Activated T-cell treated with anti-CD3 and anti-CD28 coated beads, Interleukin-2, amount 50 U/mL, for 4 hours (primary cell): Measurements from ENCODE around the gene BTRC. TPM values are rescaled to one million over a fixed set of nuclear protein-coding genes. Genes with fewer than 3 reads are reported as not detected.

Source experiments
- ATAC-seq, 2 donors: fragments of 200-7000 bp; cut with Tn5 transposase; one replicate each; pipeline ENCODE4 v1.10.0; 2021
- DNase-seq: peaks from one replicate; pipeline ENCODE4 v3.0.0-alpha.2; 2020
- H3K27me3 Mint-ChIP-seq: one replicate; pipeline ENCODE4 v1.8.0; 2021; ENCODE audit warnings: low read depth, mixed read lengths
- H3K36me3 Mint-ChIP-seq: one replicate; pipeline ENCODE4 v1.8.0; 2022; ENCODE audit warnings: mixed read lengths; ENCODE audit not compliant: insufficient read depth
- H3K4me1 Mint-ChIP-seq: one replicate; pipeline ENCODE4 v1.8.0; 2021; ENCODE audit warnings: low read depth, mixed read lengths
- H3K4me3 Mint-ChIP-seq: one replicate; pipeline ENCODE4 v1.8.0; 2021; ENCODE audit warnings: mild to moderate bottlenecking, moderate library complexity, mixed read lengths
- H3K9me3 Mint-ChIP-seq: one replicate; pipeline ENCODE4 v1.8.0; 2021; ENCODE audit warnings: mixed read lengths
- total RNA-seq, 3 donors: library from RNA; stranded (reverse); gene quantifications; one replicate each; pipeline ENCODE4 v1.2.1, GENCODE V29; 2021

Gene BTRC
- total RNA-seq, 3 donors from 2014 or later = 14.2 to 19.5 (median 14.8) TPM

DNA sequence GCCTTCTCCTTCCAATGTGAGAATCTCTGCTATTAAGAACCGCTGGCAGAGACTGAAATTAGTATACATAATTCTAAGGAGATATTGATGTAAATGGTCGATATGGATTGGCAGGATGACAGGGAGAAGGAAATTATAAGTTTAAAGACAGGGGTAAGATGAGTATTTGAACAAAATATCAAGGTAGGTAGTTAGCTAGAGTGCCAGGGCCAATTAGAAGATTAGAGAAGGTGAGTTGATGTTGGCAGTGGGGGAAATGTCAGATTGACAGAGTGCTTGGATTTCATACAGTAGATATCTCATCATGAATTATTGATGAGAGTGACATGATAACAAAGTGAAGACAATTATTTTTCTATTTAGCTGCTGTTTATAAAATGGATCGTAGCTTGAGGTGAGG, 74.1 kb downstream of the BTRC start:
- Mint-ChIP-seq H3K4me1 (no peaks in the 10 kb centered on the region), H3K9me3 (no peaks in the 10 kb centered on the region), H3K4me3 (no peak overlapping the region), H3K36me3 (peaks cover 7% of the 10 kb centered on the region), H3K27me3 (no peaks in the 10 kb centered on the region)
- DNase-seq = no peak
- no peak for ATAC-seq

DNA sequence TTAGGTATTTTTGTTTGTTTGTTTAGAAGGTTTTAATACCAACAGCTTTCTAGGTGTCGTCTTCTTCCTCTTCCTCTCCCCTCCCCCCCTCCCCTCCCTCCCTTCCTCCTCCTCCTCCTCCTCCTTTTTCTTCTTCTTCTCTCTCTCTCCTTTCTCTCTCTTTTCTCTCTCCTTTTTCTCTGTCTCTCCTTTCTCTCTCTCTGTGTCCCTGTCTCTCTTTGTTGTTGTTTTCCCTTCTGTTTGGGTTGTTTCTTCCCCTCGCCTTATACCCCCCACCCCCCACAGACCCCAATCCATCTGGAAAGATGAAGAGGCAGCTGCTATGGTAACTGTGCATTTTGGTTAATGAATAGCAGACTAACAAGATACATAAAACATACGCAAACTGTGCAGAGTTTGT, 75.5 kb downstream of the BTRC start:
- ATAC-seq (no peak), DNase-seq (no peak)
- no peaks in the 10 kb centered on the region for H3K9me3 Mint-ChIP-seq
- H3K36me3 Mint-ChIP-seq = peaks cover 10% of the 10 kb centered on the region
- no peaks in the 10 kb centered on the region for H3K4me1 Mint-ChIP-seq
- no peak overlapping the region for H3K4me3 Mint-ChIP-seq
- no peaks in the 10 kb centered on the region for H3K27me3 Mint-ChIP-seq

DNA sequence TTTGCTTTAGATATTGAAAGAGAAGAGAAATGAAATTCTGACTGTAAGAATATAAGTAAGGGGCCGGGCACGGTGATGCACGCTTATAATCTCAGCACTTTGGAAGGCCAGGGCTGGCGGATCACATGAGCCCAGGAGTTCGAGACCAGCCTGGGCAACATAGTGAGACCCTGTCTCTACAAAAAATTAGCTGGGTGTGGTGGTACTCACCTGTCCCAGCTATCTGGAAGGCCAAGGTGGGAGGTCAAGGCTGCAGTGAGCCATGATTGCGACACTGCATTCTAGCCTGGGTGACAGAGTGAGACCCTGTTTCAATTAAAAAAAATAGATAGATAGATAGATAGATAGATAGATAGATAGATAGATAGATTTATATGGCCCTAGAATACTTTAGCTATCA, 82.3 kb downstream of the BTRC start:
- no peaks in the 10 kb centered on the region for H3K9me3 Mint-ChIP-seq
- H3K4me1 Mint-ChIP-seq = no peaks in the 10 kb centered on the region
- DNase-seq (no peak), ATAC-seq (no peak)
- no peak overlapping the region for H3K4me3 Mint-ChIP-seq
- H3K27me3 Mint-ChIP-seq = no peaks in the 10 kb centered on the region
- peaks cover 7% of the 10 kb centered on the region for H3K36me3 Mint-ChIP-seq

- no peaks in the 10 kb centered on the region for H3K27me3 Mint-ChIP-seq
- DNase-seq = no peak
- H3K4me1 Mint-ChIP-seq = peaks cover 2% of the 10 kb centered on the region
- no peak overlapping the region for H3K4me3 Mint-ChIP-seq
- peaks cover 7% of the 10 kb centered on the region for H3K36me3 Mint-ChIP-seq
- H3K9me3 Mint-ChIP-seq = no peaks in the 10 kb centered on the region
- no peak for ATAC-seq
These were observed 85.0 kb downstream of the BTRC start for GRCh38 chr10:101438881-101439391.

- Mint-ChIP-seq H3K36me3 (no peaks in the 10 kb centered on the region), H3K27me3 (no peaks in the 10 kb centered on the region), H3K4me1 (peaks cover 2% of the 10 kb centered on the region), H3K4me3 (no peak overlapping the region), H3K9me3 (no peaks in the 10 kb centered on the region)
- ATAC-seq = peak; percentile 77 to 87
- DNase-seq = no peak
These were observed 87.8 kb downstream of the BTRC start for GRCh38 chr10:101441541-101442455.

DNA sequence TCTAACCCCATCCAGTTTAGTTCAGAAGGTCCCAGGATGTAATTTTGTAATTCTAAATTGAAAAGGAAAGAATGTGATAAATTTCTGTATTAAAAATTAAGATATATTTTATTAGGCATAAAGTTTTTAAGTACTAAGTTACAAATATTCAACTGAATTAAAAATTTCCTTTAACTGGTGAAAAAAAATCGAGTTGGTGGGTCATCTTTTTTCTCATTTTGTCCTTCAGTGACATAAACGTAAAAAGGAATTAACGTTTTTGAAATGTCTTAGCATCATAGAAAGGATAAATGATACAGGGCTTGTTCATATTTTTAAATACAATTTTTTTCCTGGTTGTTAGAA, 88.5 kb downstream of the BTRC start:
- ATAC-seq (no peak), DNase-seq (no peak)
- peaks cover 2% of the 10 kb centered on the region for H3K4me1 Mint-ChIP-seq
- H3K27me3 Mint-ChIP-seq = no peaks in the 10 kb centered on the region
- H3K4me3 Mint-ChIP-seq = no peak overlapping the region
- no peaks in the 10 kb centered on the region for H3K36me3 Mint-ChIP-seq
- H3K9me3 Mint-ChIP-seq = no peaks in the 10 kb centered on the region

DNA sequence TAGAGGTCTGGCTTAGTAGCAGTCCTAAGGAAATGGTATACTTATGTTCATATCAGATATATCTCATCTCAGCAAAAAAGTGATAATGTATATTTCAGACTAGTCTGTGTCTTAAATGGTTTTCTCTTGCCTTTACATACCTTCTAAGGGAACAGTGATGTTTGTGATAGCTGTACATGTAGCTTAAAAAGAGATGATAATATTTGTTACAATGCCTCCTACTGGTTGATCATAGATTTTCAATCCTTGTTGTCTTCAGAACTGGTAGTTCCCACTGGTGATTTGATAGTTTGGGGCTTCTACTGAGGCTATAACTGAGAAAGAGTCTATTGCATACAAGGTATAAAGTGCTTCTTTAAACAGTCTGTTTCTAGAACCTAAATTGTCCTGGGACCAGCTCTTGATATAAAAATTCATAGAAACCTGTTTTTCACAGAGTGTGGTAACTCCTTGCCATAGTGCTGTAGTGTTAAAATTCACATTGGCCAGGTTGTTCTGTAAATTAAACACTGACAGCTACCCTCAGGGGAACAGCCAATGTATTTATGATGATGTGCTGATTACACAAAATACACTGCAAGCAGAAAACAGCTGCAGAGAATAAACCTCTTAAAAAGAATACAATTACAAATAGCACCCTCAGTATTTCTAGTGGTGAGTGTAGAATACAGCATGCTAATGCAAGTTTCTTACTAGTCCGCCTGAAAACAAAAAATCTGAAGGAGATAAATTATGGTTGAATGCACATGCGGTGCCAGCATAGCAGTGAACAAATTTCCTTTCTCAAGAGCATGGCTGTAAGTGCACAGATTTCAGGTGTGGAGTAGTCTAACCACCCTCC, 90.3 kb downstream of the BTRC start:
- ATAC-seq (no peak), DNase-seq (no peak)
- Mint-ChIP-seq H3K9me3 (no peaks in the 10 kb centered on the region), H3K4me1 (peaks cover 2% of the 10 kb centered on the region), H3K36me3 (no peaks in the 10 kb centered on the region), H3K27me3 (no peaks in the 10 kb centered on the region), H3K4me3 (no peak overlapping the region)

DNA sequence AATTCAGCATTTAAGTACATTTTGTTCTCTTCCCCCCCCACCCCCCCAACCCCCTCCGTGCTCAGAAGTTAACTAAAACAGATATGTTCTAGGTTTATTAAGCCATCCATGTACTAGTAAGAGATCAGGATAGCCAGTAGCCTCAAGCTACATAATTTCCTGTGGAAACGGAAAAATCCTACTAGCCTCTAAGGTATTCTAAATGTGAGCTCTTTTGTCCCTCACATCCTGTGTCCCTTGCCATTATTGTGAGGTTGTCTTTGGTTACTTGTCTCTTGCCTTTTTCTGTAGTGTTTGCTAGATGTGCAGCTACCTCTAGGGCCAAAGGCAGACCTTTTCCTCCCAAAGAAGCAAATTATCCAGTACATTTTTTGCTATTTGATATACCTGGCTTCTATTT, 92.1 kb downstream of the BTRC start:
- DNase-seq (no peak), ATAC-seq (no peak)
- Mint-ChIP-seq H3K4me1 (peaks cover 2% of the 10 kb centered on the region), H3K4me3 (no peak overlapping the region), H3K27me3 (no peaks in the 10 kb centered on the region), H3K36me3 (no peaks in the 10 kb centered on the region), H3K9me3 (no peaks in the 10 kb centered on the region)

- H3K4me3 Mint-ChIP-seq = no peak overlapping the region
These were observed 93.0 kb downstream of the BTRC start for GRCh38 chr10:101446947-101447346.

DNA sequence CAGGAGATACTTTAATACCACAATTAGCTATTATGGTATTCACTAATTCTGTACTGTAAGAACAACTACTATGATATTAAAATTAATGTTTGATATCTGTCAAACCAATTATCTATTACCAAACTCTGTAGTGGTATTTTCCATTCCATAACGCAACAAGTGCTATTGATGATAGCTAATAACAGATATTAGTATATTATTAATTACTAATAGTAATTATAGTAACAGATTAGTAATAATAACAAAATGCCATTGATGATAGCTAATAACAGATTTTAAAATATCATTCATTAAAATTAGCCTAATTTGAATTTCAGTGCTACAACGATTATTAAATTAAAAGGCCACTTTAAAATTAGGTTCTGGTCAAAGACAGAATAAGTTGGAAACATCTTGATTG, 93.5 kb downstream of the BTRC start:
- no peaks in the 10 kb centered on the region for H3K27me3 Mint-ChIP-seq
- H3K36me3 Mint-ChIP-seq = no peaks in the 10 kb centered on the region
- no peaks in the 10 kb centered on the region for H3K9me3 Mint-ChIP-seq
- H3K4me1 Mint-ChIP-seq = peaks cover 12% of the 10 kb centered on the region
- ATAC-seq (no peak), DNase-seq (no peak)
- no peak overlapping the region for H3K4me3 Mint-ChIP-seq

More at GRCh38 chr10:101446947-101447346, 93.0 kb downstream of the BTRC start:
- Mint-ChIP-seq H3K27me3 (no peaks in the 10 kb centered on the region), H3K36me3 (no peaks in the 10 kb centered on the region), H3K9me3 (no peaks in the 10 kb centered on the region), H3K4me1 (peaks cover 11% of the 10 kb centered on the region)
- ATAC-seq (no peak), DNase-seq (no peak)

DNA sequence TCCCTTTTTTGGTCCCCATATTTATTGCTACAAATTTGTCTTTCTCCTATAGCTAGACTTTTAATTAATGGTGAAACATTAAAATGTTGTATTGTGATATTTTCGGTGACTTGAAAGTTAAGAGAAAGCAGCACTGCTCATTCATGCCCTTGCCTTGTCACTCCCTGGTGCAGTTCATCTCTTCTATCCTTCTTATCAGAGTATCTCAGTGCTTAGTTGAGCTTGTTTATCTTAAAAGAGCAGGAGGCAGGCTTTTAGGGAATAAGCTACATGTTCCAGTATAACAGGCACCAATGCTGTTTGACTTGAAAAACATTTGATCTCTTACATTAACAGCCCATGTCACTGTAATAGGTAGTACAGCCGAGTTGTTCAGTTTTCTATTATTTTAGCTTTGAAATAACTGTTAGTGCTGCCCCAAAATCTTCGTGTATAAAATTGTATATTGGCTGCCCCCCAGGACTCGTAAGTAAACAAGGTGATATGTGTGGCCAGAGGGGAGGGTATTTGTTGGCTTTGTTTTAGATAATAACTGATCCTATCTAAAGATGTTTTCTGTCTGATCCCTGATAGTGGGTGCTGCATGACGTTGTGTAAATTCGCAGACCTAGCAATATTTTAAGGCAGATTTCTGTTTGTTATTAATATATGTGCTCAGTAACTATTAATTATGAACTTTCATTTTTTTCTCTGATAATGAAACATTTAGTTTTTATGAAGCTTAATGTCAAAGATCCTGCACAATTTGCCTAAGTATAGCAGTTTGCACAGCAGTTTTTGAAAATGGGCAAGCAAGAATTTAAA, 96.5 kb downstream of the BTRC start:
- no peak for ATAC-seq
- no peaks in the 10 kb centered on the region for H3K9me3 Mint-ChIP-seq
- peaks cover 3% of the 10 kb centered on the region for H3K36me3 Mint-ChIP-seq
- H3K4me1 Mint-ChIP-seq = peaks cover 28% of the 10 kb centered on the region
- DNase-seq = no peak
- no peaks in the 10 kb centered on the region for H3K27me3 Mint-ChIP-seq
- H3K4me3 Mint-ChIP-seq = no peak overlapping the region

- Mint-ChIP-seq H3K9me3 (no peaks in the 10 kb centered on the region), H3K4me1 (peaks cover 28% of the 10 kb centered on the region), H3K36me3 (peaks cover 3% of the 10 kb centered on the region), H3K4me3 (no peak overlapping the region), H3K27me3 (no peaks in the 10 kb centered on the region)
- no peak for ATAC-seq
- DNase-seq = no peak
These were observed 97.3 kb downstream of the BTRC start for GRCh38 chr10:101451261-101451660.

DNA sequence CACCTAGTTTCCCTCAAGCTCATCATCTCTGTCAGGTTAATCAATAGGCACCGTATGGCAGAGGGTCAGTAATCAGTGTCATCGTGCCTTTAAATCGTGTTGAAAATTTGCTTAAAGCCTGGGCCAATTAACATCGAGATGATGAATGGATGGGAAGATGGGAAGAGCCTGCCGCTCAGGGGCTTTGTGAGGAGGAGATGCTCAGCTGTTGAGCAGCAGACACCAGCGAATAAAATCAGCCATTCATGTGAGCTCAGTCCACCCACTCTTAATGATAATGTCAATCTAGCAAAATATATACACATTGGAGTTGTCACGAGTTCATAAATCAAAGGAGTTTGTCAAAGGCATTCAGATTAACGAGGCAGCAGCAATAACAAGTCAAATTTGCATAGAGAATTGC, 97.7 kb downstream of the BTRC start:
- no peaks in the 10 kb centered on the region for H3K9me3 Mint-ChIP-seq
- ATAC-seq (no peak), DNase-seq (no peak)
- H3K36me3 Mint-ChIP-seq = peaks cover 3% of the 10 kb centered on the region
- peaks cover 28% of the 10 kb centered on the region for H3K4me1 Mint-ChIP-seq
- no peaks in the 10 kb centered on the region for H3K27me3 Mint-ChIP-seq
- no peak overlapping the region for H3K4me3 Mint-ChIP-seq

DNA sequence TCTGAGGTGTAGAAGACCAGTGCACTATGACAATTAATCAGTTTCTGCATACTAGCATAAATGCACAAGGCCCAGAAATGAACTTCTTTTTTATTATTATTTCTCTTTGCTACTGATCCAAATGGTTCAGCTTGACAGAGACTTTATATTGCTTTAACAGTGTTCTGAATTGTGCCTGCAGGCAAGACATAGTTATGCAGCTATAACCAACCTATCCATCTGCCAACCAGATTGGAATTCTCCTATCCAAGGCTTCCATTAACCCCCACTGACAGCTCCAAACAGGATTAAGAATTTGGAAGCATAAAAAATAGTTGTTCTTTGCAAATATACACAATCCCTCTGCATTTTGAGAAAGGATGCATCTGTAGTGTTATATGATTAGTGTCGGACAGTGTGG, 98.2 kb downstream of the BTRC start:
- Mint-ChIP-seq H3K36me3 (peaks cover 3% of the 10 kb centered on the region), H3K4me1 (peaks cover 28% of the 10 kb centered on the region), H3K9me3 (no peaks in the 10 kb centered on the region), H3K27me3 (no peaks in the 10 kb centered on the region), H3K4me3 (no peak overlapping the region)
- ATAC-seq = no peak
- DNase-seq = no peak
